Heart left ventricle (tissue), 16 donors: ENCODE measurements around the gene SULT4A1. TPM values are rescaled to one million over a fixed set of nuclear protein-coding genes. Genes with fewer than 3 reads are reported as not detected.

Experiments used
- ATAC-seq, 4 donors: fragments of 200-7000 bp; cut with Tn5 transposase; one replicate each; pipeline ENCODE4 v1.9.1; 2020 to 2022; ENCODE audit warnings: moderate library complexity in 4 of 4, mild to moderate bottlenecking in 3 of 4, moderate number of reproducible peaks in 1 of 4
- DNase-seq, 5 donors: peaks; one replicate each; pipeline ENCODE4 v3.0.0-alpha.2; 2020
- H3K27ac ChIP-seq, 12 donors: fragments of 200-600 bp; sonication (generic) in 4 of 12; one replicate each; pipeline versions ENCODE4 v1.5.0 to v1.8.0; 2016 to 2022; ENCODE audit warnings: mild to moderate bottlenecking in 2 of 12
- H3K27me3 ChIP-seq, 9 donors: fragments of 200-600 bp; sonication (generic) in 2 of 9; one replicate each; pipeline versions ENCODE4 v1.5.1 to v1.8.0; 2016 to 2022; ENCODE audit warnings: mild to moderate bottlenecking in 3 of 9
- H3K36me3 ChIP-seq, 9 donors: fragments of 200-600 bp; sonication (generic) in 2 of 9; one replicate each; pipeline versions ENCODE4 v1.5.0 to v1.8.0; 2018 to 2022; ENCODE audit warnings: mild to moderate bottlenecking in 2 of 9
- H3K4me1 ChIP-seq, 12 donors: fragments of 200-600 bp; sonication (generic) in 4 of 12; one replicate each; pipeline versions ENCODE4 v1.5.0 to v1.8.0; 2016 to 2022; ENCODE audit warnings: mild to moderate bottlenecking in 3 of 12
- H3K4me3 ChIP-seq, 12 donors: fragments of 200-600 bp; sonication (generic) in 4 of 12; one replicate each; pipeline versions ENCODE4 v1.5.0 to v1.8.0; 2017 to 2022; ENCODE audit warnings: mild to moderate bottlenecking in 9 of 12, moderate library complexity in 4 of 12
- H3K9me3 ChIP-seq, 12 donors: fragments of 200-600 bp; sonication (generic) in 4 of 12; one replicate each; pipeline versions ENCODE4 v1.5.0 to v1.8.0; 2016 to 2022; ENCODE audit warnings: mild to moderate bottlenecking in 1 of 12
- POLR2A ChIP-seq, 2 donors: fragments of 450-650 bp; IDR thresholded peaks; one replicate each; pipeline ENCODE4 v1.6.1; 2017; ENCODE audit warnings: antibody characterized with exemption in 2 of 2, mild to moderate bottlenecking in 2 of 2, moderate library complexity in 2 of 2
- WGBS, 4 donors: extraction: QIAGEN DNeasy Blood & Tissue Kit in 2 of 4; methylation state at CpG; one replicate each; pipeline versions ENCODE4 v1.1.5 to v1.1.7; 2013 to 2018; 5-methylcytosine and 5-hydroxymethylcytosine counted together
- intact Hi-C, 10 donors: fragments of 100-400 bp; cut with DNase I; formaldehyde crosslinking; loops; one replicate each; pipeline versions ENCODE4 v1.11.1 to v1.14.2; 2022
- polyA plus RNA-seq, 2 donors: library from polyadenylated mRNA; stranded (reverse); fragments of 200-250 nt; gene quantifications; one replicate each; pipeline ENCODE4 v1.2.3, GENCODE V29; 2013
- total RNA-seq, 9 donors: library from RNA; depleted of rRNA in 2 of 9; stranded (reverse); fragments of >200 nt in 2 of 9; fragmentation: NEBNext Ultra II Directional in 3 of 9; extraction: Animal tissue kit (Norgen Biotek cat#: 25700) in 3 of 9; gene quantifications; one replicate each; pipeline versions ENCODE4 v1.1.0 to v1.2.4, GENCODE V29; 2016 to 2023
- TF ChIP-seq, protein P1 (sequence below), 12 donors: fragments of 200-600 bp; sonication (generic) in 4 of 12; IDR thresholded peaks; one replicate each; pipeline versions ENCODE4 v1.5.0 to v1.8.0; 2018 to 2022; ENCODE audit warnings: antibody characterized with exemption in 12 of 12, mild to moderate bottlenecking in 5 of 12
- donor health status: ischemic (EF 13 %, LVEDD 7.1; RV severe dilation, severe dysfunction).
- donor health status: healthy with polysubstance abuse.
- donor health status: DM: no; HTN: yes; CAD: no.
- donor health status: DM: no; HTN: no; CAD: no.
- donor health status: ischemic (EF 25% LVEDD 6.9; RV normal size, moderate dysfunction).
- donor health status: ischemic (EF 25% LVEDD 5.7; RV mildly dilated, moderate dysfunction).
- donor health status: healthy.
- donor health status: DM: yes; HTN: yes; CAD: no.
- donor health status: ischemic (EF 35%, LVEDD 5.7; RV mildly dilated, moderate dysfunction).
- donor health status: nonischemic (EF 11% LVEDD 7.7; RV severe dilation, severe dysfunction).
- donor health status: DM: yes; HTN: yes; CAD: no.
- donor health status: PGD.
- donor health status: ischemic (EF 29% LVEDD 5.4; RV normal size, mild dysfunction).
- donor health status: nonischemic (EF 23%, LVEDD 6.1; RV moderate dilation, normal function).

SULT4A1 gene
- total and polyA plus RNA-seq, 11 donors, result 0.07 to 0.92 (median 0.21) TPM; not detected in 6

DNA sequence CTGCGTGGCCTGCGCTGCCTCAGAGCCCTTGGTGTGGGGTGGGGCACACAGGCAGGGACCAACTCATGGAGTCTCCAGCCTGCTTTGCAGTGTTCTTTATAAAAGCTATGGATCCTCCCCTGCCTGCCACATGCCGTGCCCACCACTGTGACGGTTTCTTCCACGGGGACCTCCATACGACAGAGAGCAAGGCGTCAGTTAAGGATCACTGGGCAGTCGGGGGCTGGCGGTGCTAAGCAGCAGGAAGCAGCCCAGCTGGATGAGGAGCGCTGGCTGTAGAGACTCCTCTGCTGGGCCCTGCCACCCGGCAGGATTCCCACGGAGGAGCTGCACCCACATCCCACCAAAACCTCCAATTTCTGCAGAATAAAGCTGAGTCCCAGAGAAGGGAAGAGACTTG is 27.1 kb downstream of the SULT4A1 start:
- ATAC-seq (no peak), DNase-seq (no peak)
- Histone ChIP-seq H3K4me3 (no peak overlapping the region), H3K36me3 (no peaks in the 10 kb centered on the region), H3K4me1 (peaks cover 0 to 16% (median 5%) of the 10 kb centered on the region in 12 donors), H3K27me3 (no peaks in the 10 kb centered on the region), H3K9me3 (no peaks in the 10 kb centered on the region), H3K27ac (no peak overlapping the region)
- 53 to 87% (median 62%) methylated on average over 3 to 12 of the region's 12 CpGs for WGBS, 4 donors
- intact Hi-C loops, result no loop called here
- no peak for TF ChIP-seq POLR2A (IDR thresholded peaks at IDR 0.05)
- TF ChIP-seq, protein P1, sequence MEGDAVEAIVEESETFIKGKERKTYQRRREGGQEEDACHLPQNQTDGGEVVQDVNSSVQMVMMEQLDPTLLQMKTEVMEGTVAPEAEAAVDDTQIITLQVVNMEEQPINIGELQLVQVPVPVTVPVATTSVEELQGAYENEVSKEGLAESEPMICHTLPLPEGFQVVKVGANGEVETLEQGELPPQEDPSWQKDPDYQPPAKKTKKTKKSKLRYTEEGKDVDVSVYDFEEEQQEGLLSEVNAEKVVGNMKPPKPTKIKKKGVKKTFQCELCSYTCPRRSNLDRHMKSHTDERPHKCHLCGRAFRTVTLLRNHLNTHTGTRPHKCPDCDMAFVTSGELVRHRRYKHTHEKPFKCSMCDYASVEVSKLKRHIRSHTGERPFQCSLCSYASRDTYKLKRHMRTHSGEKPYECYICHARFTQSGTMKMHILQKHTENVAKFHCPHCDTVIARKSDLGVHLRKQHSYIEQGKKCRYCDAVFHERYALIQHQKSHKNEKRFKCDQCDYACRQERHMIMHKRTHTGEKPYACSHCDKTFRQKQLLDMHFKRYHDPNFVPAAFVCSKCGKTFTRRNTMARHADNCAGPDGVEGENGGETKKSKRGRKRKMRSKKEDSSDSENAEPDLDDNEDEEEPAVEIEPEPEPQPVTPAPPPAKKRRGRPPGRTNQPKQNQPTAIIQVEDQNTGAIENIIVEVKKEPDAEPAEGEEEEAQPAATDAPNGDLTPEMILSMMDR (IDR thresholded peaks at IDR 0.05), result no peak

DNA sequence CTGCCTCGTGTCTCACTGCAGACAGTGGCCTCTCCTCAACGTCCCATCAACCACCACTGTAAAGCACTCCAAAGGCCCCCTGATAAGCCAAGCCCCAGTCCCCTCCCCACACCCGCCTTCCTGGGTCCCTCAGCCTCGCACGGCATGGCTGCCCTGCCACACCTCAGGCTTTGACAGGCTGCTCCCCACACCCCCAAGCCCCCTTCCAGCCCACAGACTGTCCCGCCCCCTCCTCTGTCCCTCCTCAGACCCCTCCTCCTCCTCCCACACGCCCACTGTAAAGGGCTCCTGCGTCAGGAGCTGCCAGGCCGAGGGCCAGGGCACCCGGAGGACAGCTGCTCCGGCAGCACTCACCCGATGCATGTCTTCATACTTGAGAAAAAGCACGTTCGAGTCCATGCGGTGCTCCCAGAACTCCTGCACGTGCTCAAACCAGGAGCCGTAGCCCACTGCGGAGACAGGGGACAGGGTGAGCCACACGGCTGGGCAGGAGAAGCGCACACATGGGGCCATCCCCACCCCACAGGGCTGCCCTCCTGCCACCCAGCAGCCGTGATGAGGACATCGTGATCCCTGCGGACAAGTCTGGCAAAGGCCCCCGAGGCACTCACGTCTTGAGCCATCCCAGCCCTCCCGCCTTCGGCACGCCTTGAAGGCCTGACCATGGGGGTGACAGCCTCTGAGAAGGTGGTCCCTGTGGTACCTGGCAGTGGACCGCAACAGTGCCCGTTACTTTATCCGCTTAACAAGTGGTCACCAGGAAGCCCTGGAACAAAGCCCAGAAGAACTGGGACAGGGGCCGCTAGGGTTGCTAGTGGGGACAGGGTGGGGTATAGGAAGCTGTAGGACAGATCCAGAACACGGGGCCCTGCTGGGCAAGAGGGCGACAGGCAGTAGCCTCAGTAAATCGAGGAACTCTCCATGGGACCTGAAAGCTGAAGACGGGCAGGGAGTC is 28.8 kb downstream of the SULT4A1 start:
- no peak overlapping the region for H3K4me3 ChIP-seq
- TF ChIP-seq POLR2A (IDR thresholded peaks at IDR 0.05), result no peak
- TF ChIP-seq, protein P1 (IDR thresholded peaks at IDR 0.05), result no peak
- intact Hi-C loops, result loop anchor here in 1 of 10 donors (5.0 kb wide), 1 partner anchor 254 kb away; no protein-coding TSS in a partner anchor
- no peak for ATAC-seq
- no peaks in the 10 kb centered on the region for H3K36me3 ChIP-seq
- H3K9me3 ChIP-seq, result no peaks in the 10 kb centered on the region
- H3K27ac ChIP-seq, result no peak overlapping the region
- no peak for DNase-seq
- 61 to 67% (median 64%) methylated on average over 30 to 36 of the region's 36 CpGs for WGBS, 4 donors
- H3K27me3 ChIP-seq, result no peaks in the 10 kb centered on the region
- peaks cover 0 to 32% (median 17%) of the 10 kb centered on the region in 12 donors for H3K4me1 ChIP-seq

DNA sequence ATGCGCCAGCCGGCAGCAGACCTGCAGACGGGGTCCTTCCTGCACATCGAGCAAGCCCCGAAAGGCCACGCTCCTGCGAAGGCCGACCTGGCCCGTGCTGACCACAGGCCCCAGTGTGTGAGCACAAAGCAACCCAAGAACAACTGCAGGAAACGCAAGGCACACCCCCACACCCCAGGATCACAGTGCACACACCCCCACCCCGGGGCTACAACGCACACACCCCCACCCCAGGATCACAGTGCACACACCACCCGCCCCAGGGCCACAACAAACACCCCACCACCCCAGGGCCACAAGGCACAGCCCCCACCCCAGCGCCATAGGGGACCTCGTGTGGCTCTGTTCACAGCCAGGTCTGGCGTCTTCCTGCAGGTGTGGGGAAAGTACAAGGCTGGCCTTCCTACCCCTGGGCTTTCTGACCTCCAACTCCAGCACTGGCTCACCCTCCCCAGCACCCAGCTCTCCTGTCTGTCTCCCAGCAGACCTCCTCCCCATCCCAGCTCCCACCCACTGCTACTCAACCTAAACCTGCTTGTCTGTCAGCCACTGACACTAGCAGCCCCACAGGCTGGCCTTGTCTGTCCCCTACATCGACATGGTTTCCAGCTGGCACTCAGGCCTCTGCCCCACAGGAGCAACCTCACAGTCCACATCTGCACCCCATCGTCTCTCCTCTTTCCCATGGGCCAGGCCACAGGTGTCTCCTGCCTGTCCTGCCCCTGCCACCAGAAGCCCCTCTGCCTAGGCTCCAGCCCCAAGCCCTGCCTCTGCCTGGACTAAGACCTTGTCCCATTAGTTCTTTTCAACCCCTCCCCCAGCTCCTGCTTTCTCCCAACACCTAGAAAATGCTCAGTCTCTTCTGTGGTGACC is 29.7 kb downstream of the SULT4A1 start:
- Histone ChIP-seq H3K27me3 (no peaks in the 10 kb centered on the region), H3K4me1 (peaks cover 0 to 35% (median 18%) of the 10 kb centered on the region in 12 donors), H3K9me3 (no peaks in the 10 kb centered on the region), H3K4me3 (no peak overlapping the region), H3K36me3 (no peaks in the 10 kb centered on the region), H3K27ac (no peak overlapping the region)
- DNase-seq, result no peak
- TF ChIP-seq, protein P1 (IDR thresholded peaks at IDR 0.05), result no peak
- TF ChIP-seq POLR2A (IDR thresholded peaks at IDR 0.05), result no peak
- no peak for ATAC-seq
- intact Hi-C loops, result loop anchor here in 1 of 10 donors (5.0 kb wide), 1 partner anchor 255 kb away; no protein-coding TSS in a partner anchor
- WGBS, 4 donors, result 80 to 96% (median 89%) methylated on average over 12 to 18 of the region's 18 CpGs
